ENCODE data around the gene KLF3.
"Not testable (repeated sequence)": the region's sequence is repeated elsewhere in the genome, so short reads cannot be mapped to it uniquely, and the experiment has no call there.

The KLF3 gene

DNA sequence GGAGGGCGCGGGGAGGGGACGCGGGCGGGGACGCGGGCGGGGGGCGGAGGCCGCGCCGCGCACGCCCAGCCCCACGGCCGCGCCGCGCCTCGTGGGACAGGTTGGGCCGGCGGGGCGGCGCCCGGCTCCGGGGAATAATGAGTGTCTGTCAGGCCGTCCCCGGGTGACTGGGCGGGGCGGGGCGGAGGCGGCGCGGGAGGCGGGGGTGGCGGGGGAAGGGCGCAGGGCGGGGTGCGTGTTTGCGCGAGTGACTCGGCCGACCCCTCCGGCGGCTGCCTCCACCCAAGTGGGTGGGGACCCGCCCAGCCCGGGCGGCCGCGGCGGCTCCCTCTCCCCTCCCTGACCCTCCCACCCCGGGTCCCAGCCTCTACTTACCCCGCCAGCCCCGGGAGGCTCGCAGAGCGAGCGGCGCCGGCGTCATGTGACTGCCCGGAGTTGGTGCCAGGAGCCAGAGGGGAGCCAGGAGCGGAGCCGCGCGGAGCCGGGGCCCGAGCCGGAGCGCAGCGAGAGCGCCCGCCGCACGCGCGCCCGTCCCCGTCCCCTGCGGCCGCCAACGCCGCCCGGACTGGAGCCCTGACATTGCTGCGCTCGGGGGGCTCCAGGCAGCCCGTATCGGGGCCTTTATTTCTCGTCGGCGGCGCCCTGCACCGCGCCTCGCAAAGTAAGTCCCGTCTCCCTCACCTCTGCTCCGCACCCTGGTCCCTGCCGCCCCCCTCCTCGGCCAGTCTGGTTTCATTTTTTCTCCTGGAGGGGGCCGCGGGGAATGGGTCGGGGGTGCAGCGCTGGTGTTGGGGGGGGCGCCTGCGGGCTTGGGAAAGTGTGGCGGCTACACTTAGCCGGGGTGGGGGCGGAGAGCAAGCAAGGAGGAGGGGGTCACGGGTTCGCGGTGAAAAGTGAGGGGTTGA lies at the start of gene KLF3:
KLF3 (plus strand) TSS at position 399 of the 905 bp plus-strand sequence. CDS start 16,427 bp downstream, outside the sequence.
- DNase-seq = peak; percentile 96

- no peak for DNase-seq
Measured at GRCh38 chr4:38614231-38614630, 49.8 kb upstream of the KLF3 start.

DNA sequence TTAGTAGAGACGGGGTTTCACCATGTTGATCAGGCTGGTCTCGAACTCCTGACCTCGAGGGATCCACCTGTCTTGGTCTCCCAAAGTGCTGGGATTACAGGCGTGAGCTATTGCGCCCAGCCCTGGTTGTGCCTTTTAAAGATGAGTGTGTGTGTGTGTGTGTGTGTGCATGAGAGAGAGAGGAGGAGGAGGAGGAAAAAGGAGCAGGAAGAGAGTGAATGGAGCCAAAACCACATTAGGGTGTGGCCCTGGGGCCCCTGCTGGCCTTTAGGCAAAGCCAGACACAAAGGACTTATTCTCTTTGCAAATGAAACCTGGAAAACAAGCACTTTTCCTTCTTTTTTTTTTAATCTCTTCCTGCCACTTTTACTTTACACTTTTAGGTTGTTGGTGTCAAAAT lies 48.2 kb upstream of the KLF3 start:
- no peak for DNase-seq

DNA sequence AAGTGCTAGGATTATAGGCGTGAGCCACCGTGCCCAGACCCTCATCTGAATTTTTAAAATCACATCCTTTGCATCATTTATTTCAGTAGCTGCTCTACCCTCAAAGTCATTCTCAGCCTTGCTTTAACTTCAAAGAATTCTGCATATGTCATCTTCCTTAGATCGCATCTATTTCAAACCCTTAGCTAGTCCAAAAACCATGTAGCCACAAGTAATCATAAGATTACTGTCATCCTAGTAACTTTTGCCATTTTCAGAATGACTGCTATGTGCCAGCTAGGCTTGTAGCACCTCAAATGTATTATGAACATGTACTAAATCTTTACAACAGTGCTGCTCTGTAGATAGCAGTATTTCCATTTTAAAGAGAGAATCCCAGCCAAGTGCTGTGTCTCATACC lies 45.5 kb upstream of the KLF3 start:
- DNase-seq = no peak

DNA sequence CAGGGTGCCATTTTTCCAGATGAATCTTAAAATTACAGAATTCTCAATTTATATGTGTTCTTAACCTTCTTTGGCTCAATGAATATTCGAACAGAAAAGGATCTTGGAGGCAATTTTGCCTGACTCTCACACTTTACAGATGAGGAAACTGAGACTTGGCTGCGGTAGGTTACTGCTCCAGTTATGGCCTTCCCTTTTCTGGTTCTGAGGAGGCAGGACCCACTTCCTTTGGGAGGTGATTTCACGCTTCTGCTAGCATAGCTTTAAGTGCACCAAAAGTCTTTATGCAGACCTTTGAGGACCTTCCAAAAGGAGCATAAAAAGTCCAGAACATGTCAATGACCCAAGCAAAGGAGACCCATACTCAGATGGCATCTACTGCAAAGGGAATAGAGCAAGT lies 44.7 kb upstream of the KLF3 start:
- no peak for DNase-seq

GRCh38 chr4:38620065-38620464 lies 43.9 kb upstream of the KLF3 start:
- DNase-seq = no peak

DNA sequence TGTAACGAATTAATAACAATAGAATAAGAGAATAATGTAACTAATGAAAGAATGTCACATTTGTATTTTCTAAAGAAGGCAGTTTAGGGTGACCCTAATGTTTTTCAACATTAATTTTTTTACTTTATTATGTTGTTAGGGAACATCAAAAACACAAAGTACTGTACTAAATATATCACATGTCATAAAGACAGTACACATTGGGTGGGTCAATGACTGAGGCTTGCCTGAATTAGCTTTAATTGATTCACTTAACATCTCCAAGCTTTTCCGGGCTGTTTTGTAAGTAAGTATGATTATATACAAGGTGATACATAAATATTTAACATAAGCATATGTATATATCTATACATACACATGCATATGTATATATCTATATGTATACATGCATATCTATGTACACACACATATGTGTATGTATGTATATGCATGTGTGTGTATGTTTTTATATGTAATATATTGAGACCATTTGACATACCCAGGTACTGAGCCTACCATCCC lies 43.4 kb upstream of the KLF3 start:
- DNase-seq = no peak

DNA sequence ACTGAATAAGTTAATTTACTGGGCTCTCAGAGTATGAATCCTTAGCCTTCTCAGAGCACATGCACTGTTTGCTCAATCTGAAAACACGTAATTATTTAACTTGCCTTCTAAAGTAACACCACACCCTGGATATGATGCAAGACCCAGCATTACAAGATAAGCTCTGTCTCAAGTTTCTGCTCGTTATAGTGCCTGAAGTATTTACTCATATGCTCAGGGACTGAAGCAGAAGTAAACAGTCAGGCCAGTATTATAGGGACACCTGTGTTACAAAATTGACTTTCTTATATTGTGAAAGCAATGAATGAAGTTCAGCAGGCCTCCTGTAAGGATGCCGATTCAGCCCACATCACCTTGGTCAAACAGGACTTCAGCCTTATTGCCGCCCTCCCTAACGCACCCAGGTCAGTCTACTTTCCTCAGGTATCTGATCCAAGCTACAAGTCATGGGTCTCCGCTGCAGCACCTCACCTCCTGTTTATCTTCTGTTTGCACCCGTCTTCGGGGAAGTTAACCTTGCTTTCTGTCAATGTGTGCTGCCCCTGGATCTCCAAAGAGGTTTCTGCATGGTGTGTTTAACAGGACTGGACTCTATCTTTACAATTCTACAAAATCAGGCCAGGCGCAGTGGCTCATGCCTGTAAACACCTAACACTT lies 42.8 kb upstream of the KLF3 start:
- no peak for DNase-seq

GRCh38 chr4:38621831-38622230 lies 42.2 kb upstream of the KLF3 start:
- DNase-seq = no peak

DNA sequence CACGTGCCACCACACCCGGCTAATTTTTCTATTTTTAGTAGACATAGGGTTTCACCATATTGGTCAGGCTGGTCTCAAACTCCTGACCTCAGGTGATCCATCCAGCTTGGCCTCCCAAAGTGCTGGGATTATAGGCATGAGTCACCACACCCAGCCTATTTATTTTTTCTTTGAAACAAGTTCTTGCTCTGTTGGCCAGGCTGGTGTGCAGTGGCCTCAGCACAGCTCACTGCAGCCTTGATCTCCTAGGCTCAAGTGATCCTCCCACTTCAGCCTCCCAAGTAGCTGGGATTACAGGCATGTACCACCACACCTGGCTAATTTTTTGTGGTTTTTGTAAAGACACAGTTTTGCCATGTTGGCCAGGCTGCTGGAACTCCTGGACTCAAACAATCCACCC lies 41.7 kb upstream of the KLF3 start:
- not testable (repeated sequence) for DNase-seq

GRCh38 chr4:38623260-38623659 lies 40.7 kb upstream of the KLF3 start:
- no peak for DNase-seq

DNA sequence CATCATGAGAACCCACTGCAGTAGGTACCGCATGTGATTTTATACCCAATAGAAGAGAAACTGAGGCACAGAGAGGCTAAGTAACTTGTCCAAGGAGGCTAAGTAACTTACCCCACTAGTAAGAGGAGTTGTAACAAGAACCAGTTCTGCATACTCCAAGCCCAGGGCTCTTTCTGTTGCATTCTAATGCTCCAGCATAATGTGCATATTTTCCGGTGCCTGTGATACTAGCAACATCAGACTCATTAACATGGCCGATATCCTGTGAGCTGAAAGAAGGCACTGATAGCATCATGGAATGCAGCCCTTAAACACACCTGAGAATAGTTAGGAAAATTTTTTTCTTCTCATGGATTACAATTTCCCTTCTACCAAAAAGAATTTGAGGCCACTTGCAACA lies 39.7 kb upstream of the KLF3 start:
- DNase-seq = no peak

DNA sequence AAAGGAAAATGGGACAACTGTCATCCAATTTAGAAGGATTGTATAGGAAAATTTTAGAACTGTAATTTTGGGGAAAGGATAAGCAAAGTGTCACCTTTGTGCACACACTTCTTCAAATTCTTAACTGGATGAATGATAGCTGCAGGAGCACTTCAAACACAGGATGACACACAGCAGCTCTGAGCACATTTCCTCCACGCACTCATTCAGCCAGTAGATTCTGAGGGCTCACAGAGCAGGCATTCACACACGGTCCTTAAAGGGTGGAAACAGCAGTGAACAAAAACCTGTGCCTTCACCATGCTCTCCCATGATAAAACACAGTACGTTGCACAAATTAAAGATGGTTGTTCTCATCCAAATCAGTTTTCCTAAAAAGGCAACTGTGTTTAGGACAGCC lies 38.5 kb upstream of the KLF3 start:
- DNase-seq = no peak

- not testable (repeated sequence) for DNase-seq
Measured at GRCh38 chr4:38626901-38627444, 37.0 kb upstream of the KLF3 start.

- no peak for DNase-seq
Measured at GRCh38 chr4:38630519-38630918, 33.5 kb upstream of the KLF3 start.

GRCh38 chr4:38634047-38634759 lies 29.8 kb upstream of the KLF3 start:
- no peak for DNase-seq

DNA sequence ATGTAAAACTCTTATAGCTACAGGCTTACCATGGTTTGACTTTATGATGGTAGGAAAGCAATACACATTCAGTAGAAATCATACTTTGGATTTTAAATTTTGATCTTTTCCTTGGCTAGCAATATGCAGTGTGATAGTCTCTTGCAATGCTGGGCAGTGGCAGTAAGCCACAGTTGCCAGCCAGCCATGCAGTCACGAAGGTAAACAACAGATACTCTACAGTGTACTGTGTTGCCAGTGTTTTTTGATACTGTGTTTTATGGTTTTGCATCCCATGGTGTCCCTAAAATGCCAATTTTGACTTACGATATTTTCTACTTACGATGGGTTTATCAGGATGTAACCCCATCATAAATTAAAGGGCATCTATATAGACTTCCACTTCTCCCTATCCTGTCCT lies 24.8 kb upstream of the KLF3 start:
- DNase-seq = no peak

GRCh38 chr4:38641811-38642210 lies 22.2 kb upstream of the KLF3 start:
- no peak for DNase-seq

DNA sequence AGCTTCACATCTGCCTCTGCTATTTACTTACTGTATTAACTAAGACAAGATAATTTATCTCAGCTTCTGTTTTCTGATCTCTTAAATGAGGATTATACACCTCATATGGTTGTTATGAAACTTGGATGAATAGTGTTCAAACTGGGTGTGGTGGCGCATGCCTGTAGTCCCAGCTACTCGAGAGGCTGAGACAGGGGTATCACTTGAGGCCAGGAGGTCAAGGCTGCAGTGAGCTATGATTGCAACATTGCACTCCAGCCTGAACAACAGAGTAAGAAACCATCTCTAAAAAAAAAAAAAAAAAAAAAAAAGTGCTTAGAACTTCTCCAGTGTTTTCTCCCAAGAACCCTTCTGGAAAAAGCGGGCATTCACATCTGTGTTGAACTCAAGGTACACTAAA lies 19.8 kb upstream of the KLF3 start:
- no peak for DNase-seq

GRCh38 chr4:38647101-38647819 lies 16.7 kb upstream of the KLF3 start:
- no peak for DNase-seq

DNA sequence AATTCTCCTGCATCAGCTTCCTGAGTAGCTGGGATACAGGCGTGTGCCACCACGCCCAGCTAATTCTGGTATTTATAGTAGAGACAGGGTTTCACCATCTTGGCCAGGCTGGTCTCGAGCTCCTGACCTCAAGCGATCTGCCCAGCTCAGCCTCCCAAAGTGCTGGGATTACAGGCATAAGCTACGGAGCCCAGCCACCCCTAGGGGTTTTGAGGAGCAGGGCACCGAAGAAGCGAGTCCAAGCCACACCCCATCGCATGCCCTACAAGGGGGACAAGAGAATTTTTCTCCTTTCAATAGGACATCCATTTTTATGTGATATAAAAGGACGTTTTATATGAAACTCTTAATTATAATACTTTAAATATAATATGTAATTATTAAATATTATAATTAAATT lies 13.9 kb upstream of the KLF3 start:
- DNase-seq = no peak

DNA sequence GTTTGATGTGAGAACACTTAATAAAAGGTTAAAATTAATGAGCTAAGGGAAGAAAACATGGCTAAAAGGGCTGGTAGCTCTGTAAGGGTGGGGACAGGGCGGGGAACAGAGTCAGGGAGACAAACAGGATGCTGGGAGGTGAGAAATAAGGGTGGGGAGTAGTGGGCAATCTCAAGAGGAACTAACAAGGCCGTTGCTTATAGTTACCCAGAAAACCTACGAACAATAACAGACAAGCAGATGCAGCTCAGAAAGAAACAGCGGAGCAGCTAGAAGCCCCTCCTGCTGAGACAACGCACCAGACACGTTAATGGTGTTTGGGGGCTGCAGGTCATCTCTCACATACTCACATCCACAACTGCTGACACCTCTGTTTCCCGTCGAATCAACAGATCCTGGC lies 9.7 kb upstream of the KLF3 start:
- DNase-seq = no peak

DNA sequence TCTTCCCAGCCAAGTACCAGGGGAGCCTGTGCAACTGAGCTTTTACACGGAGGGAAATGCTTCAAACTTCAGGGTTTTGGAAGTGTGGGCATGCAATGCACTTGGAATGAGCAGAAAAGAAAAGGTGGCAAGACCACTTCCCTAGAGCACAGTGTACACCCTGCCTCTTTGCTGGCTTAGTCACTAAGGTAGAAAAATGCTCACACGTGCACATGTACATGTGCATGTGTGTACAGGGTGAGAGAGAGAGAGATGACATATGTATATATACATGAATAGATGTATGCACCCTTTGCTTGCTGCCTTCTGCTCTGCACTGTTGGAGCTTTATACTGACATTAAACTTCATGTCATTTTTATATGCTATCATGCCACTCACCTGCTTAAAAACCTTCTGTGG lies 7.9 kb upstream of the KLF3 start:
- no peak for DNase-seq
